Naive B cell (primary cell): Measurements from ENCODE around the gene FAH. TPM values are rescaled to one million over a fixed set of nuclear protein-coding genes. Genes with fewer than 3 reads are reported as not detected.

Experiments used
- ATAC-seq, 2 donors: fragments of 150-1000 bp; cut with Tn5 transposase; 2 replicates each; pipeline ENCODE4 v1.10.0; 2021; ENCODE audit warnings: low read depth in 2 of 2, mild to moderate bottlenecking in 2 of 2, moderate library complexity in 2 of 2
- DNase-seq: peaks from one replicate; pipeline ENCODE4 v3.0.0; 2022
- H3K27ac Mint-ChIP-seq, 6 donors: one replicate each; pipeline ENCODE4 v1.8.0; 2020 to 2022; ENCODE audit warnings: mild to moderate bottlenecking in 6 of 6, mixed read lengths in 6 of 6, moderate library complexity in 5 of 6, inconsistent platforms in 2 of 6
- H3K27me3 Mint-ChIP-seq, 3 donors: one replicate each; pipeline ENCODE4 v1.8.0; 2021 to 2022; ENCODE audit warnings: mixed read lengths in 3 of 3, mild to moderate bottlenecking in 1 of 3
- H3K36me3 Mint-ChIP-seq, 2 donors: one replicate each; pipeline ENCODE4 v1.8.0; 2020 to 2022; ENCODE audit warnings: mixed read lengths in 2 of 2, inconsistent platforms in 1 of 2, mild to moderate bottlenecking in 1 of 2
- H3K4me1 Mint-ChIP-seq, 3 donors: one replicate each; pipeline ENCODE4 v1.8.0; 2020 to 2022; ENCODE audit warnings: mixed read lengths in 3 of 3, inconsistent platforms in 1 of 3, mild to moderate bottlenecking in 1 of 3, moderate library complexity in 1 of 3
- H3K4me3 Mint-ChIP-seq, 8 donors: one replicate each; pipeline ENCODE4 v1.8.0; 2020 to 2022; ENCODE audit warnings: mild to moderate bottlenecking in 8 of 8, mixed read lengths in 8 of 8, moderate library complexity in 8 of 8, inconsistent platforms in 2 of 8
- H3K9me3 Mint-ChIP-seq, 7 donors: one replicate each; pipeline ENCODE4 v1.8.0; 2020 to 2022; ENCODE audit warnings: mixed read lengths in 7 of 7, mild to moderate bottlenecking in 5 of 7, inconsistent platforms in 2 of 7, moderate library complexity in 1 of 7
- polyA plus RNA-seq, 6 donors: library from polyadenylated mRNA; unstranded; fragments of 300-500 nt; fragmentation: Illumina TruSeq; gene quantifications; one replicate each; pipeline ENCODE4 v1.2.3, GENCODE V29; 2021; ENCODE audit warnings: low read depth in 6 of 6

FAH gene
- 1 to 10 TPM in 2 of 6 donors, under 1 TPM in 3, not detected in 1; 0.58 to 1.7 (median 0.97) TPM for polyA plus RNA-seq

DNA sequence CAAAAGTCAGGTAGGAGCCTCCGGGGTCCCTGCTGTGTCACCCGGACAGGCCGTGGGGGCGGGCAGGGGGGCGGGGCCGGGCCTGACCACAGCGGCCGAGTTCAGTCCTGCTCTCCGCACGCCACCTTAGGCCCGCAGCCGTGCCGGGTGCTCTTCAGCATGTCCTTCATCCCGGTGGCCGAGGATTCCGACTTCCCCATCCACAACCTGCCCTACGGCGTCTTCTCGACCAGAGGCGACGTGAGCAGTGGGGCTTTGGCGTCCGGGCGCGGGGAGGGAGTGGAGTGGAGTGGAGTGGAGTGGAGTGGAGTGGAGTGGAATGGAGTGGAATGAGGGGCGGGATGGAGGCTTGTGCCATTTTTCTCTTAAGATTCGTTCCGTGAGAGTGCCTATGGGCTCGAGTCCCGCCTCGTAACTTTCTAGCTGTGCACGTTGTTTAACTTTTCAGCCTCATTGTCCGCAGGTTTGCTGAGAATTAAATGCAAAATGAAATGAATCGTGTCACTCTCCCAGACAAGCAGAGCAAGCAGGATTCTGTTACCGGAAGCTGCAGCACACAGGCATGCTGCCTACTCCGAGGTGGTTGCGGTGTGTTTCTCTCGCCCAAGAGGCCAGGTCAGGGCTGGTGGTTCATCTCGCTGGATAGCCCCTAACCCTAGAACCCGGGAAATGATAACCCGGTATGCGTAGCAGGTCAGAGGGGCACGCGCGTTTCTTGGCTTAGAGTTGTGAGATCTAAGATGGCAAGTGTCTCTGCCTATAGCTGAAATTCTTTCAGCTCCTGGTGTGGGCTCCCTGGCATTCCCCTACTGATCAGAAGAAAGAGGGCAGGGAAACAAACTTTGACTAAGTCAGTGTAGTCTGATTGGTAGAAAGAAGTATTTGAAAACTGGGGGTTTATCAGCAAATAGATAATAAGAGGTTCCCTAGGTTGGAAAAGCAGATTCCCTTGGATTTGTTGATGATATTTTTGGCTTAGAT is at the start of gene FAH:
FAH (plus strand) TSS at position 104 of the 981 bp plus-strand sequence; CDS start at position 160, 56 bp downstream.
- no peaks in the 10 kb centered on the region for H3K36me3 Mint-ChIP-seq
- peak within 1 kb of the TSS; percentile 83 to 95 (median 90) for H3K4me3 Mint-ChIP-seq
- no peaks in the 10 kb centered on the region for H3K9me3 Mint-ChIP-seq
- H3K4me1 Mint-ChIP-seq, result peaks cover 14 to 21% (median 16%) of the 10 kb centered on the region in 3 donors
- peak within 1 kb of the TSS; percentile 34 to 93 (median 80) for H3K27ac Mint-ChIP-seq
- DNase-seq, result peak; percentile 35
- peak; percentile 43 to 50 for ATAC-seq
- no peaks in the 10 kb centered on the region for H3K27me3 Mint-ChIP-seq

DNA sequence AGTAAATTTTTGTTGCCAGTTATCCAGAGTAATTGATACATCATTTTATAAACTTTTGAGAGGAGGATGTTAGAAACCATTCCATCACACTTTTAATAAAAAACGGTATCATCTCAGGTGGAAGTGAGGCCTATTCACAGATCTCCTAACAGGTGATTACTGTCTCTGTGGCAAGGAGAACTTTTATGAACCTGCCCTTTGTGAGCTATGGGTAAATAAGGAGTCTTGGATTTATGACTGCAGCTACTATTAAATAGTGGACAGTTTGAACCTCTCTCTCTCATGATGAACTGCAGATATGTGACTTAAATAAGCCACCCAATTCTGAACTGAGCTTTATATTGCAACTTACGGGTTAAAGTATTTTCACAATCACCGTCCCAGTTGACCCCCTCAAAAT is 47.6 kb upstream of the FAH start:
- Mint-ChIP-seq H3K27ac (no peak overlapping the region), H3K4me3 (no peak overlapping the region), H3K4me1 (peaks cover 44 to 60% (median 49%) of the 10 kb centered on the region in 3 donors), H3K9me3 (no peaks in the 10 kb centered on the region), H3K36me3 (no peaks in the 10 kb centered on the region), H3K27me3 (no peaks in the 10 kb centered on the region)
- ATAC-seq, result no peak
- no peak for DNase-seq

DNA sequence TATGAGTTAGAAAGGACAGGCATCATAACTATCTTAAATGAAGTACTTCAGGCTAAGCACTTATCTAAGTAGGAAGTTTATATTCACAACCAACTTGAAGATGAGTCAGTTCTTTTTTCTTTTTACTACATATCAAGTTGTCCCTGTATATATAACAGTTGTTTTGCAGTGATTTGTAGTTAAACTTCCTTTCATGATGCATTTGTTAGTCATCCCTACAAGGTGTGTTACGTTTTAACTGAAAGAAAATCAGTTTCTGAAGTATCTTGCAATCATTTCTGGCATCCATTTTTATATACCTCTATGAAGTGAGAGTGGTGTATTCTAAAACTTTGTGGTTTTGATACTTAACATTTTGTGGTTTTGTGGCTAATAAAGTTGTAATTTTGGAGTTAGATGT is 47.2 kb upstream of the FAH start:
- Mint-ChIP-seq H3K9me3 (no peaks in the 10 kb centered on the region), H3K36me3 (no peaks in the 10 kb centered on the region), H3K27me3 (no peaks in the 10 kb centered on the region), H3K4me1 (peaks cover 44 to 60% (median 49%) of the 10 kb centered on the region in 3 donors), H3K4me3 (no peak overlapping the region), H3K27ac (no peak overlapping the region)
- DNase-seq (no peak), ATAC-seq (no peak)

DNA sequence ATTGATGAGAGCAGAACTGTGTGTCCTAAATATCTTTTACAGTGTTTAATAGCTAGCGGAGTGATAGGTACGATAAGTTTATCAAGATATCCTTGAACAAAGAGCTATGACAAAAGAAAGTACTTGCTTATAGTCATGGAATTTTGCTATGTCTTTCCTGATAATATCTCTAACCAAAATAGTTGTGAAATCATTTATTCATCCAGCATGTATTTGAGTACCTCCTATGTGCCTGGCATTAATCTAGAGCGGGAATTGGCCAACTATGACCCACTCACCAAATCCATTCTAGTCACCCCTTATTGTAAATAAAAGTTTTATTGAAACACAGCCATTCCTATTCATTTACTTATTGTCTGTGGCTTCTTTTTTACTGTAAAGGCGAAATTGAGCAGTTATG is 46.7 kb upstream of the FAH start:
- DNase-seq, result no peak
- H3K27me3 Mint-ChIP-seq, result no peaks in the 10 kb centered on the region
- H3K27ac Mint-ChIP-seq, result no peak overlapping the region
- H3K36me3 Mint-ChIP-seq, result no peaks in the 10 kb centered on the region
- no peak for ATAC-seq
- H3K4me1 Mint-ChIP-seq, result peaks cover 45 to 60% (median 50%) of the 10 kb centered on the region in 3 donors
- no peaks in the 10 kb centered on the region for H3K9me3 Mint-ChIP-seq
- H3K4me3 Mint-ChIP-seq, result no peak overlapping the region

DNA sequence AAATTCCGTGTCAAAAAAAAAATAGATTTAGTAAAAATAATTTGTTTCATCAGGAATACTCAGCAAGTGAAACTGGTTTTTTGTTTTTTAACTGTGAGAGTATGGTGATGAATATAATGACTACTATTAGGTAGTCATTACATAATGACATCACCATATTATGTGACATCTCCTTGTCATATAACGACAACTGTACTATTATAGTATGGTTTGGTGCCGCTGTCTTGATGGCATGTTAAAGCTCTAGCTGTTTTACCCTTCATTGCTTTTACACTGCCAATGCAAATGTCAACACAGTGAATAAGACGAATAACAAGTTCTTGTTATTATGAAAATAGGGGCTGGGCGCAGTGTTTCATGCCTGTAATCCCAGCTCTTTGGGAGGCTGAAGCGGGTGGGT is 45.6 kb upstream of the FAH start:
- no peak for DNase-seq
- Mint-ChIP-seq H3K9me3 (no peaks in the 10 kb centered on the region), H3K4me1 (peaks cover 41 to 58% (median 54%) of the 10 kb centered on the region in 3 donors), H3K4me3 (no peak overlapping the region), H3K27ac (no peak overlapping the region), H3K27me3 (no peaks in the 10 kb centered on the region), H3K36me3 (no peaks in the 10 kb centered on the region)
- ATAC-seq, result no peak

DNA sequence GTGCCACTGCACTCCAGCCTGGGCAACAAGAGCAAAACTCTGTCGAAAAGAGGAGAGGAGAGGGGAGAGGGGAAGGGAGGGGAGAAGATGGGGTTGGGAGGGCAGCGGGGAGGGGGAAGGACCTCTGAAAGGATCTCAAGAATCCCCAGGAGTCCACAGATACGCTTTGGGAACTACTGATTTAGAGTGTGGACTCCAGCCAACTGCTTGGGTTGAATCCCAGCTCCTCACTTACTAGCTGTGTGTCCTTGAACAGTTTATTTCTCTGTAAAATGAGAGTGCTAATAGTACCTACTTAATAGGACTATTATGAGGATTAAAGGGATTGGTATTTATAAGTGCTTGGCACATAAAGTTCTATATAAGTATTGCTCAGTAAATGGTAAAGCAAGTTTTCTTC is 45.0 kb upstream of the FAH start:
- H3K36me3 Mint-ChIP-seq, result no peaks in the 10 kb centered on the region
- H3K4me3 Mint-ChIP-seq, result no peak overlapping the region
- no peak for ATAC-seq
- H3K27me3 Mint-ChIP-seq, result no peaks in the 10 kb centered on the region
- H3K4me1 Mint-ChIP-seq, result peaks cover 41 to 64% (median 55%) of the 10 kb centered on the region in 3 donors
- no peak for DNase-seq
- H3K27ac Mint-ChIP-seq, result peak overlapping the region in 1 of 6 donors; percentile 53
- no peaks in the 10 kb centered on the region for H3K9me3 Mint-ChIP-seq

DNA sequence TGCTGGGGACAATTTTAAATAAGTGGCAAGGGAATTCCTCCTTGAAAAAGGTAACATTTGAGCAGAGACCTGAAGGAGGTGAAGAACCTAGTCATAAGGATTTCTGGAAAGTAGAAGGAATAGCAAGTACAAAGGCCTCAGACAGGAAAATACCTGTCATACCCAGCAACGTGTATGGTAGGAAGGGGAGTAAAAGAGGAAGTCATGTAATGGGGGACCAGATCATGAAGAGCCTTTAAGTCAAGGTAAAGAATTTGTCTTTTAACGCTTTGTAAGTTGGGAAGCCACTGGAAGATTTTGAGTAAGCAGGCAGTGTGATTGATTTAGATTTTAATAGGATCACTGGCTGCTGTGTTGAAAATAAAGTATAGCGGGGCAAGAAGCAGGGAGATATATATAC is 43.4 kb upstream of the FAH start:
- Mint-ChIP-seq H3K27ac (peak overlapping the region in 2 of 6 donors; percentile 16 to 46), H3K36me3 (no peaks in the 10 kb centered on the region), H3K4me1 (peaks cover 49 to 75% (median 67%) of the 10 kb centered on the region in 3 donors), H3K9me3 (no peaks in the 10 kb centered on the region), H3K27me3 (no peaks in the 10 kb centered on the region), H3K4me3 (no peak overlapping the region)
- ATAC-seq (peak in 1 of 2 donors; percentile 28), DNase-seq (no peak)

DNA sequence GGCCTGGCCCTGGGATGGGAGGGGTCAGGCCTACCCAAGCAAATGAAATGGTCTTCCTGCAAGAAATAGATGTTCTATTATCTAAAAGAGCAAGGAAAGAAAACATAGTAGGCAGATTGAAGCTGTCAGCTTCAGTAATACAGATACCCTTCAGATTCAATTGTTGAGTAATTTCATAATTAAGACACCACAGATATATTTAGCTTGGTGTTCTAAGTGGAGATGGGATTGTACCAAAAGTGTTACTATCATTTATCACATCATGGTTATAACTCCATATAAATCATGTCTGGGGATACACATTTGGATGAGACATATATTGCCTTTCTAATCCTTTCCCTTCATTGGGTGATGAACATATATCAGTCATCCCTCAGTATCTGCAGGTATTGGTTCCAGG is 41.9 kb upstream of the FAH start:
- H3K27ac Mint-ChIP-seq, result no peak overlapping the region
- DNase-seq, result no peak
- H3K4me1 Mint-ChIP-seq, result peaks cover 50 to 76% (median 70%) of the 10 kb centered on the region in 3 donors
- no peaks in the 10 kb centered on the region for H3K36me3 Mint-ChIP-seq
- peak overlapping the region in 1 of 8 donors; percentile 15 for H3K4me3 Mint-ChIP-seq
- H3K27me3 Mint-ChIP-seq, result no peaks in the 10 kb centered on the region
- ATAC-seq, result no peak
- H3K9me3 Mint-ChIP-seq, result no peaks in the 10 kb centered on the region

DNA sequence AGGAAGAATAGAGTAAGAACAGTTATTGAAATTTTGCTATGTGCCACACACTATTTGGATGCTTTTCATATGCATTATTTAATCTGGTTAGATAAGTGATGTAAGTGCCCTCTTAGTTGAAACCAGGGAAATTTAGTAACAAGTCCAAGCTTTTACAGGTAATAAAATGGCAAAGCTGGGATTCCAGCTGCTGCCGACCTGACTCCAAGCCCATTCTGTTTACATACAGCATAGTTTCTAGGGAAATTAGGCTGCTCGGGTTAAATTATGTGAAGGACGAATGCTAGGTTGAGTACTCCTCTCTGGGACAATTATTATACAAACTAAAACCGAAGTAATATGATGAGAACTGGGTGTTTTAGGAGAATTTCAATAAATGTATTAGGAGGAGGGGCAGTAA is 38.7 kb upstream of the FAH start:
- ATAC-seq (no peak), DNase-seq (no peak)
- Mint-ChIP-seq H3K9me3 (no peaks in the 10 kb centered on the region), H3K27me3 (no peaks in the 10 kb centered on the region), H3K4me3 (peak overlapping the region in 1 of 8 donors; percentile 22), H3K27ac (peak overlapping the region in 3 of 6 donors; percentile 2 to 14 (median 13)), H3K4me1 (peaks cover 35 to 60% (median 57%) of the 10 kb centered on the region in 3 donors), H3K36me3 (no peaks in the 10 kb centered on the region)

DNA sequence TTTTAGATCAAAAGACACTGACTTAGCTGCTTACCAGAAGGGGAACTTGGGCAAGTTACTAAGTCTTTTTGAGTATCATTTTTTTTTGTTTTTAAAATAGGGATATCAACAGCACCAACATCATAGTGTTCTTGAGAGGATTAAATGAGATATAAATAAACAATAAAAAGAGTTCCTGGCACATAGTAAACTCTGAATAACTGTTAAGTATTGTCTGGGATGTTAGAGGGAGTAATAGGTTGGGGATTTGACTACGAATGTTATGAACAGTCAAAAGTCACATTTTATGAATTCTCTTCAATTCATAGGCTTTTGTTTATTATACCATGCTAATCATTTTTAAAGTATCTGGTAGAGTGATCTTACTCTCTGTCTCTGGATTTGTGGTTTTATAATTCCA is 37.8 kb upstream of the FAH start:
- DNase-seq, result no peak
- no peaks in the 10 kb centered on the region for H3K36me3 Mint-ChIP-seq
- no peak for ATAC-seq
- no peaks in the 10 kb centered on the region for H3K9me3 Mint-ChIP-seq
- H3K27me3 Mint-ChIP-seq, result no peaks in the 10 kb centered on the region
- H3K4me3 Mint-ChIP-seq, result no peak overlapping the region
- peak overlapping the region in 2 of 6 donors; percentile 87 to 92 for H3K27ac Mint-ChIP-seq
- H3K4me1 Mint-ChIP-seq, result peaks cover 28 to 53% (median 48%) of the 10 kb centered on the region in 3 donors

DNA sequence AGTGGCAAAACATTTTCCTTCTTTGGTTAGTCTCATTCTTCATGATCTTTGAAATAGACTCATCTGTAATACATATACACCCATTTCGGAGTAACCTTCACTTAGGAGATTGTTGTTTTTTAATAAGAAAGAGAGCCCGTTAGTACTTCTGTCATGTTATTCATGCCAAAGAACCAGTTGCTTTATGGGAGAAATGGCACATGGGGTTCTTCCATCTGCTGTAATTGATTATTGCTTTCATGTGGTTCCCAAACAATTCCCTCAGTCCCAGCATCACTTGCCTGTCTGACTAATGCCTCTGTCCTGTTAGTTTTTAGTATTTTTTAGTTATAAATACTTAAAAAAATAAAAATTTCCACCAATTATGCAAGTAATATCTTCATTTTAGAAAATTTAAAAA is 33.8 kb upstream of the FAH start:
- no peaks in the 10 kb centered on the region for H3K27me3 Mint-ChIP-seq

DNA sequence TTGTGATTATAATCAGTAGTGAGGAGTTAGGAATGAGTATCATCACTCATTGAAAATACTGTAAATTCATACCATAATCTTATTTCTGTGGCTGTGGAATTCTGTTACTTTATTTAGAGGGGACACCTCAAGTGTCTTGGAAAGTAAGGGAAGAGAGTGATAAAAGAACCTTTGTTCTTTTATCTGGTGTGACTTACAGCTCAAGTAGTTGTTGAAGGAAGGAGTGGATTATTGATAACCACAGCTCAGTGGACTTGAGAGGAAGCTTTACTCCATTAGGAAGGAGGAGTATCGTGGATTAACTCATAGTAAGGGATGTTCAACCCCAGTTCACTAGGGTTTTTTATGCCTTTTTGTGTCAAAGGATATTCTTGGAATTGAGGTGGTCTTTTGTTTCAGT is 32.2 kb upstream of the FAH start:
- Mint-ChIP-seq H3K4me1 (peaks cover 8 to 21% (median 15%) of the 10 kb centered on the region in 3 donors), H3K4me3 (no peak overlapping the region), H3K27me3 (no peaks in the 10 kb centered on the region), H3K27ac (peak overlapping the region in 1 of 6 donors; percentile 22), H3K9me3 (no peaks in the 10 kb centered on the region), H3K36me3 (peaks cover 11 to 12% of the 10 kb centered on the region in 2 donors)
- ATAC-seq, result no peak
- DNase-seq, result no peak

More for the DNA sequence above, 33.8 kb upstream of the FAH start:
- Mint-ChIP-seq H3K9me3 (no peaks in the 10 kb centered on the region), H3K4me1 (peaks cover 21 to 34% (median 28%) of the 10 kb centered on the region in 3 donors), H3K36me3 (peaks cover 10 to 11% of the 10 kb centered on the region in 2 donors), H3K27ac (no peak overlapping the region), H3K4me3 (no peak overlapping the region)
- no peak for ATAC-seq
- no peak for DNase-seq

DNA sequence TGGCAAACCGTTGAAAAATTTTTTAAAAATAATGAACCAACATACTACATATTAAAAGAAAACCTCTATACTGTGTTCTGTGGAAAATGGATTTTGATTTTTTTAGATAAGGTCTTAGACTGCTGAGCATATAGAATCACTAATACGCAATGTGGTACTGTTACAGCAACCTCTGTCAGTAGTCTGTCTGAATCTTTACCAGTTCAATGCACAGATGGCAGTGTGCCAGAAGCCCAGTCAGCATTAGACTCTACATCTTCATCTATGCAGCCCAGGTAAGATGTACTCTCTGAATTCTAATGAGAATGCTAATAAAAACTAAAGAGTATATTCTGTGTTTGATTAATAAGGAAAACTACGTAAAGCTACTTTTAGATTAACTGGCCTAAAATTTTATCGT is 31.3 kb upstream of the FAH start:
- Mint-ChIP-seq H3K4me3 (no peak overlapping the region), H3K27me3 (no peaks in the 10 kb centered on the region), H3K4me1 (peaks cover 8 to 16% (median 10%) of the 10 kb centered on the region in 3 donors), H3K9me3 (no peaks in the 10 kb centered on the region), H3K36me3 (peaks cover 11 to 18% of the 10 kb centered on the region in 2 donors), H3K27ac (no peak overlapping the region)
- ATAC-seq (no peak), DNase-seq (no peak)

DNA sequence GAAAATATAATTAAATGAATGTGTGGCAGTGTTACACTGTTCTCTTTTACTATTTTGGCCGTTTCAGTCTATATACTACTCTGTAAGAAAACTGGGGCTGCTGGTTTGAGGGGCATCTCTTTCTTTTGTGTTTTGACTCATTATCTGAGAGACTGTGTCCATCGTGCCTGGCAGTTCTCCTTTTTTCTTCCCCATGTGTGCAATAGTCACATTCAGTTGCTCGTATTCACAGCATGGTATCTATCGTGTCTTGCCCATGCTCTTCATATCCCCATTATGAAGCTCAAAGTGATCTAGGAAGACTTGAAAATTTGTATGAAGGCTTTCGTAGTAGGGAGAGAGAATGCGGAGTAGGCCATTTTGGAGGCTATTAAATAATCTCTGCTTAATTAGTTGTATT is 29.8 kb upstream of the FAH start:
- peak overlapping the region in 2 of 6 donors; percentile 30 to 65 for H3K27ac Mint-ChIP-seq
- H3K27me3 Mint-ChIP-seq, result no peaks in the 10 kb centered on the region
- no peaks in the 10 kb centered on the region for H3K9me3 Mint-ChIP-seq
- DNase-seq (no peak), ATAC-seq (no peak)
- H3K4me3 Mint-ChIP-seq, result no peak overlapping the region
- peaks cover 4 to 11% (median 8%) of the 10 kb centered on the region in 3 donors for H3K4me1 Mint-ChIP-seq
- H3K36me3 Mint-ChIP-seq, result peaks cover 11 to 18% of the 10 kb centered on the region in 2 donors
